GM12873 (cell line): ENCODE results near the gene CYBA.

Experiments
- CTCF ChIP-seq: IDR thresholded peaks from 2 replicates; pipeline ENCODE4 v1.5.1; 2012; ENCODE audit warnings: low read depth, mild to moderate bottlenecking, moderate library complexity, low read length, control low read depth; ENCODE audit not compliant: insufficient read depth; ENCODE audit errors: missing control alignments

CYBA gene

GRCh38 chr16:88623858-88624257 is 27.0 kb downstream of the CYBA start:
- TF ChIP-seq CTCF: no peak

- TF ChIP-seq CTCF: no peak
Observed at GRCh38 chr16:88622866-88623265, 28.0 kb downstream of the CYBA start.

- TF ChIP-seq CTCF: no peak
Observed at GRCh38 chr16:88622125-88622524, 28.7 kb downstream of the CYBA start.

DNA sequence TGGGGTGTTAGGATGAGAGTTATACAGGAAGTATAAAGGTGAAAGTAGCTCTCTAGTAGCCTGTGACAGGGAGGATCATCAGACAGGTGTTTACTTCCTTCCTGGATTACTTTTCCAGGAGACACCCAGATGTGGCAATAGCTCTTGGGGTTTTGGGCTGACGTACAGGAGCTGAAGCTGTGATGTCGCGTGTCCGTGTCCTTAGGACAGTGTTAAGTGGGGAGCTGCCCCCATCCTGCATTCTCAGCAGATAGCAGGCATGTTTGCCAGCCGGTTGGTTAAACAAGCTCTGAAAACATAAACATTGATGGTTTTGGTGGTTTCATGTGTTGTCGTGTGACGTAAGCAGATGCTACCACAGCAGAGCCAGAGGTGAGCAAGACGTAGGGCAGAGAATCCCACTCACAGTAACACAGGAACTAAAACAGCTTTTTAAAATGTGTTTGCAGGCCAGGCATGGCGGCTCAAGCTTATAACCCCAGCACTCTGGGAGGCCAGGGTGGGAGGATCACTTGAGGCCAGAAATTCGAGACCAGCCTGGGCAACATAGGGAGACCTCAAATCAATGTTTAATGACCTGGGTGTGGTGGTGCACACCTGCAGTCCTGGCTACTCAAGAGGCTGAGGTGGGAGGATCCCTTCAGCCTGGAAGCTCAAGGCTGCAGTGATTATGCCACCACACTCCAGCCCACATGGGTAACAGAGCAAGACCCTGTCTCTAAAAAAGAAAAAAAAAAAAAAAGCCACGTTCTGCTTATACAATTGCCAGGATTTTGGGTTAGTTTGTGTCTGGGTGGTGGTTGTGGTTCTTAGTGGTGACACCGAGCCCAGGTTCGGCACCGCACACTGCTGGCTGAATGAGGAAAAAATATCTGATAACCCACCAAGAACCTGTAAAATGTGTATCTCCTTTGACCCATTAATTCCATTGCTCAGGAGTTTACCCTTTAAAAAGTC is 30.7 kb downstream of the CYBA start:
- TF ChIP-seq CTCF: no peak

DNA sequence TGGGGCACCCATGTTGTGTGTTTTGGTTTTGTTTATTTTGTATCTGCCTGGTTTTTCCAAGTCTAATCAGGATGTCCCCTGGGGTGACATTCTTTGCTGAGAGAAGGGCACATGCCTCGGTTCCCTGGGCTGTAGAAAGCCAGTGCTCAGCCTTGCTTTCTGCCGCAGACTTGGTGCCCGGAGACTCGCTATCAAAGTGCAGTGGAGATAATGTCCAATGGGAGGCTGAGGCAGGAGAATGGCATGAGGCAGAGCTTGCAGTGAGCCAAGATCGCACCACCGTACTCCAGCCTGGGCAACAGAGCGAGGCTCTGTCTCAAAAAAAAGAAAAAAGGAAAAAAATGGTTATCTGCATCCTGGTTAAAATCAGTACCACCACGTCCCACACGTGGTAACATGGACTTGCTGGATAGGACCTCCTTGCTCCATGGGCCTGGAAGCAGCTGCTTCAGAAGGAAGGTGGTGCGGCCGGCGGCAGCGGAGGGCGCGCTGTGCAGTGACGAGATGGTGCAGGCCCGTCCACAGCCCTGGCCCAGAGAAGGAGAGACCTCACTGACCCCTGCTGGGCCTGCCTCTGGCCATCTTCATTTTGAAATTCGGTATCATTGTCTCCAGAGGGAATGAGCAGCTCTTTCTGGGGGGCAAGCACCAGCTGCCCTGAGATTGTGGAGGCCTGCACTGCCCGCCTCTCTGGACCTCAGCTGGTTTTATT is 31.7 kb downstream of the CYBA start:
- TF ChIP-seq CTCF: no peak

- TF ChIP-seq CTCF: no peak
Observed at GRCh38 chr16:88618182-88618955, 32.5 kb downstream of the CYBA start.

- no peak for TF ChIP-seq CTCF
Observed at GRCh38 chr16:88617268-88618031, 33.4 kb downstream of the CYBA start.
